Suprapubic skin (tissue), 4 donors: ENCODE results near the gene PDE4D.

ENCODE experiments used
- EP300 ChIP-seq: sonication (generic); formaldehyde crosslinking; IDR thresholded peaks from one replicate; pipeline ENCODE4 v1.6.1; 2017; ENCODE audit warnings: antibody characterized with exemption
- POLR2A ChIP-seq, 2 donors: fragments of 450-650 bp; IDR thresholded peaks; one replicate each; pipeline ENCODE4 v1.6.1; 2017; ENCODE audit warnings: antibody characterized with exemption in 2 of 2, mild to moderate bottlenecking in 2 of 2, moderate library complexity in 2 of 2
- POLR2AphosphoS5 ChIP-seq, 3 donors: sonication (generic); formaldehyde crosslinking; IDR thresholded peaks; one replicate each; pipeline ENCODE4 v1.6.1; 2017; ENCODE audit warnings: antibody characterized with exemption in 3 of 3
- TF ChIP-seq, protein P1 (sequence below), 2 donors: fragments of 200-600 bp in 1 of 2; fragments of 450-650 bp in 1 of 2; sonication (generic) in 1 of 2; IDR thresholded peaks; one replicate each; pipeline ENCODE4 v1.5.1; 2016 to 2019; ENCODE audit warnings: antibody characterized with exemption in 2 of 2, mild to moderate bottlenecking in 1 of 2, moderate library complexity in 1 of 2

- no peak for TF ChIP-seq POLR2AphosphoS5 (IDR thresholded peaks at IDR 0.05)
- no peak for TF ChIP-seq EP300
- TF ChIP-seq, protein P1, sequence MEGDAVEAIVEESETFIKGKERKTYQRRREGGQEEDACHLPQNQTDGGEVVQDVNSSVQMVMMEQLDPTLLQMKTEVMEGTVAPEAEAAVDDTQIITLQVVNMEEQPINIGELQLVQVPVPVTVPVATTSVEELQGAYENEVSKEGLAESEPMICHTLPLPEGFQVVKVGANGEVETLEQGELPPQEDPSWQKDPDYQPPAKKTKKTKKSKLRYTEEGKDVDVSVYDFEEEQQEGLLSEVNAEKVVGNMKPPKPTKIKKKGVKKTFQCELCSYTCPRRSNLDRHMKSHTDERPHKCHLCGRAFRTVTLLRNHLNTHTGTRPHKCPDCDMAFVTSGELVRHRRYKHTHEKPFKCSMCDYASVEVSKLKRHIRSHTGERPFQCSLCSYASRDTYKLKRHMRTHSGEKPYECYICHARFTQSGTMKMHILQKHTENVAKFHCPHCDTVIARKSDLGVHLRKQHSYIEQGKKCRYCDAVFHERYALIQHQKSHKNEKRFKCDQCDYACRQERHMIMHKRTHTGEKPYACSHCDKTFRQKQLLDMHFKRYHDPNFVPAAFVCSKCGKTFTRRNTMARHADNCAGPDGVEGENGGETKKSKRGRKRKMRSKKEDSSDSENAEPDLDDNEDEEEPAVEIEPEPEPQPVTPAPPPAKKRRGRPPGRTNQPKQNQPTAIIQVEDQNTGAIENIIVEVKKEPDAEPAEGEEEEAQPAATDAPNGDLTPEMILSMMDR (IDR thresholded peaks at IDR 0.05): no peak
- no peak for TF ChIP-seq POLR2A (IDR thresholded peaks at IDR 0.05)
Measured at GRCh38 chr5:59485107-59485506, 408.4 kb downstream of the PDE4D start.
